SK-N-MC (cell line): ENCODE results near the gene THYN1.

Source experiments
- DNase-seq: peaks from one replicate; pipeline ENCODE4 v3.0.0-alpha.2; 2011; ENCODE audit warnings: low read depth, low spot score
- H3K27ac ChIP-seq: fragments of 200-600 bp; sonication (generic); 2 replicates; pipeline ENCODE4 v1.5.1; 2016; ENCODE audit warnings: mixed run types
- H3K36me3 ChIP-seq: fragments of 200-600 bp; sonication (generic); 2 replicates; pipeline ENCODE4 v1.6.1; 2017; ENCODE audit warnings: antibody characterized with exemption, low read length, mixed read lengths; ENCODE audit not compliant: insufficient read depth
- H3K4me3 ChIP-seq: fragments of 200-600 bp; sonication (generic); 2 replicates; pipeline ENCODE4 v1.5.1; 2016
- H3K9ac ChIP-seq: fragments of 200-600 bp; sonication (generic); 2 replicates; pipeline ENCODE4 v1.8.0; 2017; ENCODE audit warnings: mixed run types, mixed read lengths; ENCODE audit not compliant: insufficient read length
- H3K9me3 ChIP-seq: fragments of 200-600 bp; sonication (generic); 2 replicates; pipeline ENCODE4 v1.6.1; 2017; ENCODE audit warnings: low read depth, mild to moderate bottlenecking, antibody characterized with exemption, low read length, moderate library complexity, mixed read lengths
- EZH2 ChIP-seq: fragments of 200-600 bp; sonication (generic); IDR thresholded peaks from one replicate; pipeline ENCODE4 v1.6.1; 2017; ENCODE audit warnings: antibody characterized with exemption
- FOXP2 ChIP-seq: optimal IDR thresholded peaks from 2 replicates; pipeline ENCODE3; 2011; ENCODE audit warnings: mild to moderate bottlenecking, moderate library complexity; ENCODE audit not compliant: insufficient read depth; ENCODE audit errors: extremely low read length, control extremely low read depth
- POLR2AphosphoS5 ChIP-seq: IDR thresholded peaks from 2 replicates; pipeline ENCODE4 v1.6.1; 2012; ENCODE audit warnings: mild to moderate bottlenecking, low read depth, low read length, borderline replicate concordance

Gene THYN1

DNA sequence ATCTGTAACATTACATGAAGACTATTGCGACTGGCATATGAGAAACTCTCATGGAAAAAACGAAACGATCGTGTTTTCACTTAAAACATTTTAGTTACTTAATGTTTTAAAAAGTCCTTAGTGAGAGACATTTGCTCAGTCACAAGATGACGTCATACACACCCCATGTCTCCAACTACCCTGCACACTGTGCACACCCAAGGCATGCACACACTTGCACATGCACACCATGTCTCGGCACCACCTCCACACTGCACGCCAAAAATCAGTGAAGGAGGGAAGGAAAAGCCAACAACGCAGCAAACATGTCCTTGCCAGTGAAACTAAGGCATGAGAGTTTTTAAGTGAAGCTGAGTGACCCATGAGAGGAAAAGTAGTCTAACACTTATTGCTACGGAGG, 47.4 kb downstream of the THYN1 start:
- DNase-seq, result no peak
- Histone ChIP-seq H3K9ac (no peak overlapping the region), H3K9me3 (no peaks in the 10 kb centered on the region), H3K36me3 (peaks cover 93% of the 10 kb centered on the region), H3K4me3 (no peak overlapping the region), H3K27ac (no peak overlapping the region)
- TF ChIP-seq POLR2AphosphoS5, result no peak
- TF ChIP-seq EZH2, result no peak
- TF ChIP-seq FOXP2, result no peak

- Histone ChIP-seq H3K27ac (no peak overlapping the region), H3K9ac (no peak overlapping the region), H3K4me3 (no peak overlapping the region), H3K36me3 (peaks cover 87% of the 10 kb centered on the region), H3K9me3 (no peaks in the 10 kb centered on the region)
- no peak for TF ChIP-seq FOXP2
- no peak for TF ChIP-seq POLR2AphosphoS5
- TF ChIP-seq EZH2, result no peak
- DNase-seq, result no peak
These were observed 50.5 kb downstream of the THYN1 start for GRCh38 chr11:134202661-134203060.

- no peak overlapping the region for H3K27ac ChIP-seq
- no peaks in the 10 kb centered on the region for H3K9me3 ChIP-seq
- H3K4me3 ChIP-seq, result no peak overlapping the region
- H3K36me3 ChIP-seq, result peaks cover 86% of the 10 kb centered on the region
- no peak for TF ChIP-seq EZH2
- no peak for DNase-seq
- H3K9ac ChIP-seq, result no peak overlapping the region
These were observed 52.5 kb downstream of the THYN1 start for GRCh38 chr11:134200688-134201087.

- Histone ChIP-seq H3K9me3 (no peaks in the 10 kb centered on the region), H3K9ac (no peak overlapping the region), H3K36me3 (peaks cover 84% of the 10 kb centered on the region), H3K27ac (no peak overlapping the region), H3K4me3 (no peak overlapping the region)
- no peak for TF ChIP-seq EZH2
- TF ChIP-seq FOXP2, result no peak
- no peak for DNase-seq
These were observed 53.6 kb downstream of the THYN1 start for GRCh38 chr11:134199531-134199930.
